HUES48 (cell line): ENCODE results near the gene RSPO3.

ENCODE experiments used
- H3K27ac ChIP-seq: one replicate; pipeline ENCODE4 v1.7.0; 2013; ENCODE audit warnings: low read depth, low read length, inconsistent platforms
- H3K27me3 ChIP-seq: 2 replicates; pipeline ENCODE4 v1.6.1; 2013; ENCODE audit warnings: mild to moderate bottlenecking, low read length; ENCODE audit not compliant: control insufficient read depth, insufficient read depth
- H3K36me3 ChIP-seq: 2 replicates; pipeline ENCODE4 v1.6.1; 2013; ENCODE audit warnings: low read length; ENCODE audit not compliant: control insufficient read depth, insufficient read depth
- H3K4me1 ChIP-seq: 2 replicates; pipeline ENCODE4 v1.6.1; 2013; ENCODE audit warnings: mild to moderate bottlenecking, low read length; ENCODE audit not compliant: control insufficient read depth, insufficient read depth
- H3K4me3 ChIP-seq: 2 replicates; pipeline ENCODE4 v1.5.1; 2013; ENCODE audit warnings: mild to moderate bottlenecking, low read depth, low read length
- H3K9ac ChIP-seq: 2 replicates; pipeline ENCODE4 v1.6.1; 2013; ENCODE audit warnings: mild to moderate bottlenecking, low read depth, low read length, moderate library complexity
- H3K9me3 ChIP-seq: 2 replicates; pipeline ENCODE4 v1.6.1; 2013; ENCODE audit warnings: low read length; ENCODE audit not compliant: control insufficient read depth, insufficient read depth

RSPO3 gene

DNA sequence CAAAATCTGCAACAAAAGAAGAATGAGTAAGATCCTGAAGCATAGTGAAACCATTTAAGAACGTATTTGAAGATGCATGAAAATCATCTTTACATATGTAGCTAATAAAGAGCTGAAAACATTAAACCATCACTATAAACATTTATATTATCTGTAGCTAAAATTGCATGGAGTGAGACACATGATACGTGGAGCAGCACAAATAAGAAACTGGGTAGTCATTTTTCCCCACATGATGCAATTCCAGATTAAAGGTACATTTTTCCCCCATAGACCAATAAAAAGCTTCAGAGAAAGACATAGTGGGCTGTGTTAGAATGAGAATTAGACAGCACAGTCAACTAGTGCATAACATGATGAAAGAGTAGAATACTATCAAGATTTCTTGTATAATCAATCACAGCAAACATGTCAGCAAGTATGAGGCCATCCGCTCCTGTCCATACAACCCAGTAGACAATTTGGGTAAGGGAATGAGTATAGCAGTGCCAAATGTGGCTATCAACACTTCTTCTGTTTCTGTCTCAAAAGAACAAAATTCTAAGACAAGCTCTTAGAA, 67.0 kb downstream of the RSPO3 start:
- H3K27me3 ChIP-seq: no peaks in the 10 kb centered on the region
- no peaks in the 10 kb centered on the region for H3K36me3 ChIP-seq
- H3K9me3 ChIP-seq: no peaks in the 10 kb centered on the region; the same call in 1 of the 2 replicates
- H3K4me1 ChIP-seq: no peaks in the 10 kb centered on the region
- H3K4me3 ChIP-seq: no peak overlapping the region
- no peak overlapping the region for H3K9ac ChIP-seq
- no peak overlapping the region for H3K27ac ChIP-seq

DNA sequence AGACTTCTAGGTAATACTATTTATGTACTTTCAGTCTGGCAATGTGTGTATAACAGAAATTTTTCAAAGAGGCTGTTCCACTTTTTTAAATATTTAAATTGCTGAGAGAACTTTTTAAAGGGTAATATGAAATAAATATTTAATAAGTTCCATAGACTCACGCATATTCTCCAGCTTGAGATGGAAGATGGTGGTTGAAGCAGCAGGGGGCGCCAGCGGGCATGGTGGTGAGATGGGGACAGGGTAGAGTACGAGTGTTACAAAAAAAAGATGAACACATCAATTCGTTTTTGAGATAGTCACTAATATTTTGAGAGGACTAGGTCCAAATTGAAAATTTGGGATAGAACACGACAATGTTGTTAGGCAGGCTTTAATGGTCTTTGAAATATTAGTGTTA, 68.4 kb downstream of the RSPO3 start:
- Histone ChIP-seq H3K27me3 (no peaks in the 10 kb centered on the region), H3K36me3 (no peaks in the 10 kb centered on the region), H3K9me3 (no peaks in the 10 kb centered on the region), H3K9ac (no peak overlapping the region), H3K4me1 (no peaks in the 10 kb centered on the region), H3K4me3 (no peak overlapping the region), H3K27ac (no peak overlapping the region)

DNA sequence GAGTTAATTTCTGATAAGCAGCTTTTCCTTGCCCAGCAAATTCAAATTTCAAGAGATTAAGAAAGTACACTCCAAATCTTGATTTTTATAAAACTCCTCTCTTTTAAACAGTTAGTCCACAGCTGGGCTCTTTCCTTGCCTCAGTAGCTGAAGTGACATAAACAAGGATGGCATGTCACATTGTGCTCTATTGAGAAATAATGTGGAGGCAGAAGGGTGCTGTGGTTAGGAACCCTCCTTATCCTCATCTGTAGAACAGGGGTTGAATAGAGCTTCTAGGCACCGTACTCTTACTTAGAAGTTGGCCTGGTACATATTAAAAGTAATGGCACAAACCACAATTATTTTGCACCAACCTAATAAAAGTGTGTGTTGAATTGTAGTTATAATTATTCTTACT, 70.3 kb downstream of the RSPO3 start:
- Histone ChIP-seq H3K27me3 (no peaks in the 10 kb centered on the region), H3K9ac (no peak overlapping the region), H3K36me3 (no peaks in the 10 kb centered on the region), H3K27ac (no peak overlapping the region), H3K9me3 (no peaks in the 10 kb centered on the region), H3K4me1 (no peaks in the 10 kb centered on the region), H3K4me3 (no peak overlapping the region)

DNA sequence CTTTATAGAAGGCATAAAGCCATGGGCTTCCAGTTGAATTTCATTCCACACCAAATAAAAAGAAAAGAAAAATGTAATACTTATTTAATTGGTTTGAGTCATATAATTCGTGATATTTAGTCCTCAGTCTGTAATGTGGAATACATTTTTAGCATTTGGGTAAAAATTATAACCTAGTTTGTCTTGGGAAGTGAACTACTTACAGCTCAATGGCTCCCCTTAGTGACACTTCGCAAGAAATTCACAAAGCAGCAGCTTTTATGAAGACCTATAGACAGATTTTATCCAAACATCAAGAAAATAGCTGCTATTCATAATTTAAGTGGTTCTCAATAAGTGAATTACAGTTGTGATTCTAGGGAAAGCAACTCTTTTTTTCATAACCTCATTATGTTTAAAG, 72.1 kb downstream of the RSPO3 start:
- Histone ChIP-seq H3K4me1 (no peaks in the 10 kb centered on the region), H3K9ac (no peak overlapping the region), H3K27me3 (no peaks in the 10 kb centered on the region), H3K9me3 (no peaks in the 10 kb centered on the region), H3K27ac (no peak overlapping the region), H3K36me3 (no peaks in the 10 kb centered on the region), H3K4me3 (no peak overlapping the region)

DNA sequence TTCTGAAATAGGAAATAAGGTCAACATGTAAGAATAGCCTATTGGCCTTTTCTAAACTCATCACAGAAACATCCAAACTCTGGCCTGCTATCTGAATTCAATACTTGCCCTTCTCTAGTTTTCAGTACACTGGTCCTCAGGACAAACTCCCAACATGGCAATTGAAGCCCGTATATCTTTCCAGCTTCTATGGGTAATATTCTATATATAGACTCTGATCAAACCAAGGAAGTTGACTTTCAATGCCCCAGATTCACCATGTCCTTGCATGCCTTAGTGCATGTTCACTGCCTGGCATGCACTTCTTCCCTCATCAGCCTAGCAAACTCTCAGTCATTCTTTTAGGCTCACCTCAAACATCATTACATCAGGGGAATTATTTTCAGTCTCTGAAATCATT, 73.2 kb downstream of the RSPO3 start:
- no peak overlapping the region for H3K4me3 ChIP-seq
- no peaks in the 10 kb centered on the region for H3K36me3 ChIP-seq
- no peak overlapping the region for H3K27ac ChIP-seq
- no peaks in the 10 kb centered on the region for H3K4me1 ChIP-seq
- no peaks in the 10 kb centered on the region for H3K9me3 ChIP-seq
- H3K27me3 ChIP-seq: no peaks in the 10 kb centered on the region
- H3K9ac ChIP-seq: no peak overlapping the region

DNA sequence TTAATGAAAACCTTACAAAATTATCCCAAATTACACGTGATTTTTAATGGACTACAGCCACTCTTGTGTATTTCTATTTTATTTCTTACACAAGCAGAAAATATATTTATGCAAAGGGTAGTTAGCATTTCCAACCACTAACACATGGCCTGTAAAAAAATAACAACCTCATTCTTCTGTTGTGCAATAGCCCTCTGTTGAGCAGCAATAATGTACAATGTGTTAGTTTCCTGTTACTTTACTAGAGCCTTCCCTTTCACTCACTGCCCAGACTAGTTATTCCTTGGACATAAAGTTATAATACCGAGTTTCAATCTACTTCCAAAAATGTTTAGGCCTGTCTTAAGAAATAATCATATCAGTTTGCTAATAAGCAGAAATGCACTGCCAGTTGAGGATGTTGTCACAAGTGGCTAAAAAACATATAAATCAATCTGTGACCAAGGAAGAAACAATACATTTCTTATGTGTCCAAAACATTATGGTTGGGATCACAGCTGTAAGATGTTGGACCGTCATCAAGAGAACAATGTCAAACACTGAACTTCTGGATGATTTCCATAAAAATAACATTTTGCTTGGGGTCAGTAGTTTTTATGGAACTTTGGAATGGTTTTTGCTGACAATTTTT, 74.6 kb downstream of the RSPO3 start:
- no peaks in the 10 kb centered on the region for H3K9me3 ChIP-seq
- H3K27me3 ChIP-seq: no peaks in the 10 kb centered on the region
- no peaks in the 10 kb centered on the region for H3K4me1 ChIP-seq
- no peak overlapping the region for H3K27ac ChIP-seq
- H3K36me3 ChIP-seq: no peaks in the 10 kb centered on the region
- H3K4me3 ChIP-seq: no peak overlapping the region
- no peak overlapping the region for H3K9ac ChIP-seq

DNA sequence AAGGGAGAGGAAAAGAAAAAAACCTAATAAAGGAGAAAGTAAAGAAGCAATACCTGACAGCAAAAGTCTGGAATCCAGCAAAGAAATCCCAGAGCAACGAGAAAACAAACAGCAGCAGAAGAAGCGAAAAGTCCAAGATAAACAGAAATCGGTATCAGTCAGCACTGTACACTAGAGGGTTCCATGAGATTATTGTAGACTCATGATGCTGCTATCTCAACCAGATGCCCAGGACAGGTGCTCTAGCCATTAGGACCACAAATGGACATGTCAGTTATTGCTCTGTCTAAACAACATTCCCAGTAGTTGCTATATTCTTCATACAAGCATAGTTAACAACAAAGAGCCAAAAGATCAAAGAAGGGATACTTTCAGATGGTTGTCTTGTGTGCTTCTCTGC, 77.4 kb downstream of the RSPO3 start:
- Histone ChIP-seq H3K4me3 (no peak overlapping the region), H3K9me3 (no peaks in the 10 kb centered on the region), H3K27me3 (no peaks in the 10 kb centered on the region), H3K27ac (no peak overlapping the region), H3K36me3 (no peaks in the 10 kb centered on the region), H3K9ac (no peak overlapping the region), H3K4me1 (no peaks in the 10 kb centered on the region)

DNA sequence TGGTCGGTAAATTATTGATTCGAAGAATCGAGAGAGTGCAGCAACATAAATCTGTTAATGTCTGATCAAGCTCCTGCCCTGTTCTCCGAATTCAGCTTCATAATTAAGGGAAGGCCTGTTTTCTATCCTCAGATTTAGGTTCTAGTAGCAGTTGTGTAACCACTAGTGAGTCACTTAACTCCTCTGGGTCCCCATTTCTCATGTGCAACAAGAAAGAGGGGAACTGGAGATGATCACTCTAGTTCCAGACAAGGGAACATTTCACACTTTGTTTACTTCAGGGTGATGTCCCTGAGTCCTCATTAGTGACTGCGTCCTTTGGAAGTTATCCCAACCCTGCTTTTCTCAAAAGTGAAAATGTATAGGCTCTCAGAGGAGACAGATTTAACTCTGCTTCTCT, 80.1 kb downstream of the RSPO3 start:
- no peaks in the 10 kb centered on the region for H3K9me3 ChIP-seq
- no peak overlapping the region for H3K27ac ChIP-seq
- no peak overlapping the region for H3K9ac ChIP-seq
- H3K4me1 ChIP-seq: no peaks in the 10 kb centered on the region
- H3K27me3 ChIP-seq: no peaks in the 10 kb centered on the region
- H3K36me3 ChIP-seq: no peaks in the 10 kb centered on the region
- no peak overlapping the region for H3K4me3 ChIP-seq

DNA sequence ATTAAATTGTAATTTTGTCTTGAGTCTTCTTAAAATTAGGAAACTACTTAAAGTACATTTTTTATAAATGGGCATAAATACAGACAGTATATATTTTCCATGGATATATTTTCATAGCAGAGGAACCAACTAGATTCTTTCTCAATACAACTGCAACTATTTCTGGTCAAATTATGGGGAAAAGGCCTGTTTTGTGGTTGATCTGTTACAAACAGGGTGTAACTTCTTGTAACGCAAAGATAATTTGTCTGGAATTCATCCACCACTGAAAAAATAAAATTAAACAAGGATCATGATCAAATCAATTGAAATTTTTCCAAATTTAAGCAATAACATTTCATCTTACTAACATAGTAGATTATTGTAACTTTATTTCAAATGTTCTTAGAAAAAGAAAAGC, 81.0 kb downstream of the RSPO3 start:
- Histone ChIP-seq H3K27ac (no peak overlapping the region), H3K4me3 (no peak overlapping the region), H3K27me3 (no peaks in the 10 kb centered on the region), H3K9ac (no peak overlapping the region), H3K36me3 (no peaks in the 10 kb centered on the region), H3K9me3 (no peaks in the 10 kb centered on the region), H3K4me1 (no peaks in the 10 kb centered on the region)

DNA sequence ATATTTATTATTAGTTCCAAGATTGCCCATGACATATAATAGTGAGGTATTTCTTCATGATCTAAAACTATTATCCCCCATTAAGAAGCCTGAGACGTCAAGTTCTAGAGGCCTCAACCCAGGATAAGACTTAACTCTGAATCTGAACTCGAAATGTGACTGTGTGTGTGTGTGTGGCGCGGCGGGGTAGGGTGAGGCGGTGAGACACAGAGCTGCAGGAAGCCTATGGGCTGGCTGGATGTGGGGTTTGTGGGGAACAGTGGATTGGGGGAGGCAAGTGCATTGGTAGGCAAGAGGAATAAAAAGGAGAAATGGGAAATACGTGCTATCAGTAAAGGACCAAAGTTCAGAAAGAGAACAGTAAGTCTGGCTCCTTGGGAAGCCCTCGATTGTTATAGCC, 81.6 kb downstream of the RSPO3 start:
- no peak overlapping the region for H3K27ac ChIP-seq
- H3K9me3 ChIP-seq: no peaks in the 10 kb centered on the region
- no peaks in the 10 kb centered on the region for H3K36me3 ChIP-seq
- H3K9ac ChIP-seq: no peak overlapping the region
- no peaks in the 10 kb centered on the region for H3K4me1 ChIP-seq
- no peak overlapping the region for H3K4me3 ChIP-seq
- H3K27me3 ChIP-seq: no peaks in the 10 kb centered on the region

DNA sequence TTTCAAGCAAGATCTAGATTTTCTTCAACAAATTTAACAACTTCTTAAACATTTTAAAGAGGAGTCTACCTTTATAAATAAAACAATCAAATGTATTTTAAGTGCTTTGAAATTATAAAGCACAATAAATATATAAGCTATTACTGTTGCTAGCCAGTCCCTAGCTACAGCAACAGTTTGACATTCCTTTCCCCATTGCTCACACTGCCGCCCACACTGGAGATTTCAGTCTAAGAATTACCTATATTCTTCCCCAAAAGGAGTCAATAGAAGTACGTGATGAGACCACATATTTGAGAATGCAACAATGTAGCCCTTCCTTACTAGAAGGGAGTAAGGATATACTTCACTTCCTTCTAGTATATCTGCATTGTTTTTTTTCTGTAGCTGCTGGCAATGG, 82.8 kb downstream of the RSPO3 start:
- Histone ChIP-seq H3K9me3 (no peaks in the 10 kb centered on the region), H3K27ac (no peak overlapping the region), H3K4me1 (no peaks in the 10 kb centered on the region; the same call in 1 of the 2 replicates), H3K36me3 (no peaks in the 10 kb centered on the region), H3K9ac (no peak overlapping the region), H3K27me3 (no peaks in the 10 kb centered on the region), H3K4me3 (no peak overlapping the region)
